IMR-90 (cell line): ENCODE measurements around the gene RBM8A. TPM values are rescaled to one million over a fixed set of nuclear protein-coding genes. Genes with fewer than 3 reads are reported as not detected.

ENCODE experiments used
- ELK1 ChIP-seq: fragments of 150-350 bp; IDR thresholded peaks from 2 replicates; pipeline ENCODE4 v1.6.1; 2016; ENCODE audit warnings: low read depth, mild to moderate bottlenecking, low read length, moderate library complexity, borderline replicate concordance
- polyA plus RNA-seq, 3 experiments: library from polyadenylated mRNA; depleted of rRNA; stranded (reverse); fragments of >200 nt; gene quantifications; 2 replicates each; pipeline ENCODE4 v1.2.3, GENCODE V29; 2012; ENCODE audit warnings: low replicate concordance in 1 of 3
- total RNA-seq: library from RNA; depleted of rRNA; stranded (reverse); fragments of >200 nt; gene quantifications from 2 replicates; pipeline ENCODE4 v1.2.3, GENCODE V29; 2012

The RBM8A gene
- total and polyA plus RNA-seq, 2 of the 4 experiments (the other 2 are of a cell fraction): 94.1 to 251 TPM

GRCh38 chr1:145965119-145965744 lies 37.9 kb upstream of the RBM8A start (continued):
- no peak for TF ChIP-seq ELK1
